ENCODE results near the gene RPL36. TPM values are rescaled to one million over a fixed set of nuclear protein-coding genes. Genes with fewer than 3 reads are reported as not detected.
"Not testable (repeated sequence)": the region's sequence is repeated elsewhere in the genome, so short reads cannot be mapped to it uniquely, and the experiment has no call there.

The RPL36 gene
- total and polyA plus RNA-seq, 2 of the 8 experiments (the other 6 are each of a cell fraction or from before 2014, with no cell fraction given): 951 to 1,075 TPM

GRCh38 chr19:5702053-5702410 is 11.9 kb downstream of the RPL36 start:
- H3K27ac ChIP-seq (ENCODE audit: low read depth, low read length); H4K8ac ChIP-seq (ENCODE audit: extremely low read depth, insufficient read depth, low read length); H3K23me2 ChIP-seq (ENCODE audit: low read depth, low read length); H3K4ac ChIP-seq (replicated peaks; ENCODE audit: insufficient read length, low read depth, low read length); H3K9me3 ChIP-seq (ENCODE audit: insufficient read depth in 2 of 2, low read depth in 1 of 2, low read length in 1 of 2); H3K4me3 ChIP-seq (ENCODE audit: extremely low read depth in 1 of 4, insufficient read depth in 2 of 4, low read depth in 3 of 4, low read length in 4 of 4); FAIRE-seq; CTCF ChIA-PET (ENCODE audit: partially characterized antibody); H2BK12ac ChIP-seq (ENCODE audit: low read depth, low read length); H3K4me1 ChIP-seq (replicated peaks in 1 of 4; ENCODE audit: control insufficient read depth in 3 of 4, insufficient read depth in 4 of 4, low read length in 3 of 4); H3K27me3 ChIP-seq (replicated peaks in 1 of 4; ENCODE audit: control insufficient read depth in 3 of 4, extremely low read depth in 1 of 4, insufficient read depth in 3 of 4, low read length in 3 of 4); H4K5ac ChIP-seq (ENCODE audit: insufficient read length, low read depth, low read length); H3K23ac ChIP-seq (ENCODE audit: insufficient read length); H3K18ac ChIP-seq (ENCODE audit: extremely low read depth, low read length); H2AFZ ChIP-seq (ENCODE audit: low read length); H2AK5ac ChIP-seq (ENCODE audit: low read depth, low read length); H4K91ac ChIP-seq (replicated peaks; ENCODE audit: insufficient read length, low read length); H2BK120ac ChIP-seq (replicated peaks; ENCODE audit: low read depth, low read length); DNase-seq (ENCODE audit: low read depth in 1 of 2, low spot score in 2 of 2); H3K14ac ChIP-seq (ENCODE audit: insufficient read length); H2BK5ac ChIP-seq (ENCODE audit: low read depth, low read length); H3K4me2 ChIP-seq (ENCODE audit: insufficient read depth in 1 of 2, low read depth in 2 of 2, low read length in 2 of 2); H3K56ac ChIP-seq (replicated peaks; ENCODE audit: insufficient read length, low read depth, low read length); H3K9ac ChIP-seq (replicated peaks in 1 of 4; ENCODE audit: extremely low read depth in 1 of 4, low read depth in 3 of 4, low read length in 3 of 4); H2BK20ac ChIP-seq (ENCODE audit: low read length); H3K79me2 ChIP-seq (ENCODE audit: control insufficient read depth in 1 of 2, insufficient read depth in 2 of 2, low read length in 2 of 2); H3K79me1 ChIP-seq (ENCODE audit: low read depth, low read length); H2BK15ac ChIP-seq (ENCODE audit: low read length): not testable (repeated sequence)
- H4K20me1 ChIP-seq (replicated peaks in 1 of 2; ENCODE audit: control insufficient read depth in 1 of 2, insufficient read depth in 2 of 2, low read length in 2 of 2): peaks cover 6 to 12% of the 10 kb centered on the region in 2 experiments
- WGBS, 2 experiments (ENCODE audit: extremely low coverage in 1 of 2, insufficient coverage in 1 of 2, insufficient read length in 1 of 2, insufficient replicate concordance in 2 of 2, low coverage in 1 of 2, low lambda C conversion rate in 2 of 2, missing lambda C conversion rate in 1 of 2): no CpG with 5 or more reads among the region's 28 CpGs
- POLR2A ChIA-PET (ENCODE audit: partially characterized antibody): interaction anchor here (22.4 kb wide), 1 partner anchor 9 kb away, joined by 620 read pairs; the partner anchor contains the start of gene RPL36
- peaks cover 42 to 77% (median 65%) of the 10 kb centered on the region in 4 experiments for H3K36me3 ChIP-seq (ENCODE audit: control insufficient read depth in 2 of 4, insufficient read depth in 4 of 4, low read length in 3 of 4)
